HepG2 (cell line): ENCODE data around the gene MLX. TPM values are rescaled to one million over a fixed set of nuclear protein-coding genes. Genes with fewer than 3 reads are reported as not detected.
"Not testable (repeated sequence)": the region's sequence is repeated elsewhere in the genome, so short reads cannot be mapped to it uniquely, and the experiment has no call there.

Experiments used
- ATAC-seq: fragments of 200-7000 bp; cut with Tn5 transposase; 3 replicates; pipeline ENCODE4 v1.9.1; 2020; ENCODE audit warnings: mild to moderate bottlenecking, moderate library complexity
- BruUV-seq: library from RNA; stranded (reverse); fragments of 400-500 nt; replicated peaks from 2 replicates; lab custom pipeline; 2021; lab: Mats Ljungman, UMichigan
- CTCF ChIA-PET: fragments of 300-600 bp; formaldehyde crosslinking; extraction: SDS; loops from one replicate; lab custom pipeline; 2021; ENCODE audit warnings: low total read pairs, inconsistent platforms, low intra/inter-chr PET ratio; lab: Yijun Ruan, JAX
- POLR2A ChIA-PET: fragments of 350-600 bp; sonication (Branson Sonifier 250); formaldehyde crosslinking; loops from one replicate; lab custom pipeline; 2020; ENCODE audit warnings: antibody characterized with exemption, inconsistent platforms; lab: Yijun Ruan, JAX
- DNase-seq: peaks from one replicate; pipeline ENCODE4 v3.0.0-alpha.2; 2015; ENCODE audit warnings: low spot score
- FAIRE-seq: peaks from 3 replicates; lab custom pipeline; 2011; peaks lifted over from hg19 to GRCh38; lab: Jason Lieb, UNC
- H2AFZ ChIP-seq: one replicate; pipeline ENCODE4 v1.6.1; 2011; ENCODE audit warnings: low read length, inconsistent platforms
- H3K27ac ChIP-seq: fragments of 300-600 bp; 3 replicates; pipeline ENCODE4 v1.8.0; 2011; ENCODE audit warnings: mixed run types, mild to moderate bottlenecking, mixed read lengths, low read length, inconsistent platforms; ENCODE audit not compliant: insufficient read depth; ENCODE audit errors: extremely low read length
- H3K27me3 ChIP-seq, 2 experiments: fragments of 200-600 bp in 1 of 2; 2 replicates in 1 of 2; 3 replicates in 1 of 2; pipeline versions ENCODE4 v1.6.0 to v1.8.0; 2011; ENCODE audit warnings: low read length in 2 of 2, mild to moderate bottlenecking in 2 of 2, moderate library complexity in 2 of 2, inconsistent platforms in 1 of 2; ENCODE audit not compliant: insufficient read depth in 2 of 2, control insufficient read depth in 1 of 2
- H3K36me3 ChIP-seq, 2 experiments: fragments of 200-600 bp in 1 of 2; replicated peaks in 1 of 2; 2 replicates in 1 of 2; 3 replicates in 1 of 2; pipeline versions ENCODE4 v1.5.1 to v1.8.0; 2011; ENCODE audit warnings: low read length in 2 of 2, inconsistent platforms in 1 of 2; ENCODE audit not compliant: insufficient read depth in 2 of 2, control insufficient read depth in 1 of 2
- H3K4me1 ChIP-seq: 2 replicates; pipeline ENCODE4 v1.5.1; 2012; ENCODE audit warnings: low read length, inconsistent platforms; ENCODE audit not compliant: insufficient read depth
- H3K4me2 ChIP-seq: 2 replicates; pipeline ENCODE4 v1.6.0; 2011; ENCODE audit warnings: low read depth, low read length, inconsistent platforms
- H3K4me3 ChIP-seq, 3 experiments: fragments of 200-600 bp in 1 of 3; sonication (generic), shearing (Covaris generic) in 1 of 3; replicated peaks in 1 of 3; 2 replicates each; pipeline ENCODE4 v1.5.1; 2011 to 2016; ENCODE audit warnings: low read length in 3 of 3, inconsistent platforms in 2 of 3, low read depth in 2 of 3, mild to moderate bottlenecking in 2 of 3, control low read depth in 1 of 3, mixed read lengths in 1 of 3; ENCODE audit not compliant: insufficient read depth in 1 of 3
- H3K79me2 ChIP-seq: one replicate; pipeline ENCODE4 v1.6.1; 2011; ENCODE audit warnings: low read length, inconsistent platforms; ENCODE audit not compliant: insufficient read depth
- H3K9ac ChIP-seq: 2 replicates; pipeline ENCODE4 v1.6.0; 2011; ENCODE audit warnings: mild to moderate bottlenecking, low read depth, low read length, inconsistent platforms; ENCODE audit not compliant: insufficient read depth
- H3K9me3 ChIP-seq: 2 replicates; pipeline ENCODE4 v1.5.1; 2012; ENCODE audit warnings: mild to moderate bottlenecking, low read length
- H4K20me1 ChIP-seq: 2 replicates; pipeline ENCODE4 v1.6.0; 2011; ENCODE audit warnings: inconsistent platforms, mild to moderate bottlenecking, low read length, moderate library complexity; ENCODE audit not compliant: insufficient read depth
- FOXJ3 ChIP-seq: sonication (generic); formaldehyde crosslinking; IDR thresholded peaks from 2 replicates; pipeline ENCODE4 v1.4.0; 2020; ENCODE audit warnings: missing genetic modification reagents, mild to moderate bottlenecking, borderline replicate concordance
- TAF15 ChIP-seq: fragments of 200-400 bp; formaldehyde crosslinking; IDR thresholded peaks from one replicate; pipeline ENCODE4 v1.6.1; 2018; ENCODE audit warnings: mild to moderate bottlenecking, low read depth, low read length; ENCODE audit not compliant: poor library complexity, severe bottlenecking
- XBP1 ChIP-seq: sonication (generic); formaldehyde crosslinking; IDR thresholded peaks from 2 replicates; pipeline ENCODE4 v1.5.0; 2020; ENCODE audit warnings: missing genetic modification reagents
- ZBTB7B ChIP-seq: sonication (generic); formaldehyde crosslinking; IDR thresholded peaks from 2 replicates; pipeline ENCODE4 v1.4.0; 2020; ENCODE audit warnings: missing genetic modification reagents
- ZFP36L1 ChIP-seq: sonication (generic); formaldehyde crosslinking; IDR thresholded peaks from 2 replicates; pipeline ENCODE4 v1.8.0; 2022; ENCODE audit warnings: mild to moderate bottlenecking, missing genetic modification reagents, moderate library complexity
- ZFP62 ChIP-seq: sonication (generic); formaldehyde crosslinking; IDR thresholded peaks from 2 replicates; pipeline ENCODE4 v1.4.0; 2020; ENCODE audit warnings: missing genetic modification reagents
- ZNF749 ChIP-seq: sonication (generic); formaldehyde crosslinking; IDR thresholded peaks from 2 replicates; pipeline ENCODE4 v1.8.0; 2022; ENCODE audit warnings: mild to moderate bottlenecking, missing genetic modification reagents, moderate library complexity, borderline replicate concordance
- WGBS: methylation state at CpG from one replicate; pipeline ENCODE4 v1.1.6; 2017; ENCODE audit warnings: low lambda C conversion rate; 5-methylcytosine and 5-hydroxymethylcytosine counted together
- in situ Hi-C: cut with HindIII; loops from 2 replicates; pipeline ENCODE4 v1.10.0; 2017; ENCODE audit warnings: low pct_unique_long_range_greater_than_20kb; ENCODE audit not compliant: extremely low pct_ligation_motif_present
- intact Hi-C: fragments of 100-400 bp; cut with micrococcal nuclease; formaldehyde crosslinking; loops from one replicate; pipeline ENCODE4 v1.10.0; 2022; ENCODE audit not compliant: unreplicated experiment
- polyA plus RNA-seq, 8 experiments: library from polyadenylated mRNA; depleted of rRNA in 3 of 8; stranded (reverse) in 7 of 8; unstranded in 1 of 8; fragments of >200 nt; fragmentation: Illumina TruSeq in 4 of 8; extraction: Trizol in 4 of 8; gene quantifications; 2 replicates each; pipeline versions ENCODE4 v1.2.1 to v1.2.3, GENCODE V29; 2011 to 2016; ENCODE audit warnings: low read depth in 4 of 8, missing spikeins in 1 of 8, mixed read lengths in 1 of 8; ENCODE audit not compliant: insufficient read depth in 1 of 8
- total RNA-seq, 5 experiments: library from RNA; depleted of rRNA; stranded (reverse); fragments of >200 nt; fragmentation: Illumina TruSeq; extraction: Trizol; gene quantifications; 2 replicates each; pipeline ENCODE4 v1.2.3, GENCODE V29; 2016; ENCODE audit warnings: low read depth in 1 of 5
- TF ChIP-seq, protein P1 (sequence below): IDR thresholded peaks from 2 replicates; pipeline ENCODE4 v1.6.1; 2016; ENCODE audit warnings: low read depth, control low read depth
- TF ChIP-seq, protein P2 (sequence below): sonication (generic); formaldehyde crosslinking; conservative IDR thresholded peaks from 2 replicates; pipeline ENCODE4 v1.8.1; 2023; ENCODE audit warnings: missing genetic modification reagents
- TF ChIP-seq, protein P3 (sequence below): sonication (generic); formaldehyde crosslinking; IDR thresholded peaks from 2 replicates; pipeline ENCODE4 v1.4.0; 2020; ENCODE audit warnings: missing genetic modification reagents, mild to moderate bottlenecking, borderline replicate concordance

MLX gene
- total and polyA plus RNA-seq, 2 of the 13 experiments (the other 11 are each of a cell fraction or from before 2014, with no cell fraction given) = 38.9 to 74.4 TPM

- ATAC-seq, CTCF ChIA-PET: not testable (repeated sequence)
- POLR2A ChIA-PET = interaction anchor here (1.2 to 4.0 kb wide), 10 partner anchors 10 to 69 kb away, joined by 3 to 67 read pairs (median 14); partner anchors contain the start of genes COASY, HSD17B1, PSMC3IP and RETREG3
These were observed 26.3 kb upstream of the MLX start for GRCh38 chr17:42540558-42540957.

GRCh38 chr17:42541041-42541833 is 25.7 kb upstream of the MLX start:
- Histone ChIP-seq H2AFZ (no peak overlapping the region), H4K20me1 (no peaks in the 10 kb centered on the region), H3K4me3 (no peak overlapping the region; a peak in 1 of 6 replicates), H3K27ac (peak overlapping the region; percentile 76), H3K27me3 (no peaks in the 10 kb centered on the region), H3K4me1 (peaks cover 76% of the 10 kb centered on the region), H3K79me2 (peaks cover 7% of the 10 kb centered on the region), H3K9me3 (no peaks in the 10 kb centered on the region), H3K4me2 (peak overlapping the region; percentile 50), H3K36me3 (peaks cover 3 to 19% of the 10 kb centered on the region in 2 experiments; a peak in 3 of 5 replicates), H3K9ac (peak overlapping the region; percentile 52)
- intact Hi-C loops = no loop called here
- in situ Hi-C loops = no loop called here
- ATAC-seq (peak; percentile 48), DNase-seq (peak; percentile 94), FAIRE-seq (peak; percentile 75)
- CTCF ChIA-PET = no interaction called here
- BruUV-seq = no TSS peak
- POLR2A ChIA-PET = interaction anchor here (0.7 to 4.0 kb wide), 16 partner anchors 10 to 229 kb away, joined by 3 to 67 read pairs (median 6); partner anchors contain the start of genes COASY, HSD17B1, PLEKHH3 and PSMC3IP
- 45% methylated on average over 17 of the region's 17 CpGs for WGBS
- TF ChIP-seq, protein P1, sequence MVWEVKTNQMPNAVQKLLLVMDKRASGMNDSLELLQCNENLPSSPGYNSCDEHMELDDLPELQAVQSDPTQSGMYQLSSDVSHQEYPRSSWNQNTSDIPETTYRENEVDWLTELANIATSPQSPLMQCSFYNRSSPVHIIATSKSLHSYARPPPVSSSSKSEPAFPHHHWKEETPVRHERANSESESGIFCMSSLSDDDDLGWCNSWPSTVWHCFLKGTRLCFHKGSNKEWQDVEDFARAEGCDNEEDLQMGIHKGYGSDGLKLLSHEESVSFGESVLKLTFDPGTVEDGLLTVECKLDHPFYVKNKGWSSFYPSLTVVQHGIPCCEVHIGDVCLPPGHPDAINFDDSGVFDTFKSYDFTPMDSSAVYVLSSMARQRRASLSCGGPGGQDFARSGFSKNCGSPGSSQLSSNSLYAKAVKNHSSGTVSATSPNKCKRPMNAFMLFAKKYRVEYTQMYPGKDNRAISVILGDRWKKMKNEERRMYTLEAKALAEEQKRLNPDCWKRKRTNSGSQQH (CRISPR knock-in tag) = peak; percentile 53; the same call in 1 of the 2 replicates
- TF ChIP-seq ZNF749 = 0 out of 2 replicates have a peak, but pooled peaks have one; percentile 60
- no peak for TF ChIP-seq XBP1 (CRISPR knock-in tag)
- peak; percentile 99 for TF ChIP-seq ZFP36L1 (CRISPR knock-in tag)
- TF ChIP-seq TAF15 = no peak
- TF ChIP-seq ZFP62 (CRISPR knock-in tag) = no peak
- TF ChIP-seq ZBTB7B = no peak; the same call in 1 of the 2 replicates
- TF ChIP-seq, protein P2, sequence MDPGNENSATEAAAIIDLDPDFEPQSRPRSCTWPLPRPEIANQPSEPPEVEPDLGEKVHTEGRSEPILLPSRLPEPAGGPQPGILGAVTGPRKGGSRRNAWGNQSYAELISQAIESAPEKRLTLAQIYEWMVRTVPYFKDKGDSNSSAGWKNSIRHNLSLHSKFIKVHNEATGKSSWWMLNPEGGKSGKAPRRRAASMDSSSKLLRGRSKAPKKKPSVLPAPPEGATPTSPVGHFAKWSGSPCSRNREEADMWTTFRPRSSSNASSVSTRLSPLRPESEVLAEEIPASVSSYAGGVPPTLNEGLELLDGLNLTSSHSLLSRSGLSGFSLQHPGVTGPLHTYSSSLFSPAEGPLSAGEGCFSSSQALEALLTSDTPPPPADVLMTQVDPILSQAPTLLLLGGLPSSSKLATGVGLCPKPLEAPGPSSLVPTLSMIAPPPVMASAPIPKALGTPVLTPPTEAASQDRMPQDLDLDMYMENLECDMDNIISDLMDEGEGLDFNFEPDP (CRISPR knock-in tag) = no peak; the same call in 1 of the 2 replicates
- no peak for TF ChIP-seq FOXJ3 (CRISPR knock-in tag)

More at GRCh38 chr17:42540558-42540957, 26.3 kb upstream of the MLX start:
- H3K4me3 ChIP-seq, H4K20me1 ChIP-seq, DNase-seq, H3K79me2 ChIP-seq, H3K9me3 ChIP-seq, in situ Hi-C loops, BruUV-seq, H3K27me3 ChIP-seq: not testable (repeated sequence)
- H3K4me2 ChIP-seq = 0 out of 2 replicates have a peak overlapping the region, but pooled peaks have one; percentile 50
- peak overlapping the region; percentile 39; the same call in 1 of the 2 replicates for H3K9ac ChIP-seq
- H3K36me3 ChIP-seq = peaks cover 3 to 19% of the 10 kb centered on the region in 2 experiments; a peak in 3 of 5 replicates
- peaks cover 74% of the 10 kb centered on the region for H3K4me1 ChIP-seq
- TF ChIP-seq, protein P3, sequence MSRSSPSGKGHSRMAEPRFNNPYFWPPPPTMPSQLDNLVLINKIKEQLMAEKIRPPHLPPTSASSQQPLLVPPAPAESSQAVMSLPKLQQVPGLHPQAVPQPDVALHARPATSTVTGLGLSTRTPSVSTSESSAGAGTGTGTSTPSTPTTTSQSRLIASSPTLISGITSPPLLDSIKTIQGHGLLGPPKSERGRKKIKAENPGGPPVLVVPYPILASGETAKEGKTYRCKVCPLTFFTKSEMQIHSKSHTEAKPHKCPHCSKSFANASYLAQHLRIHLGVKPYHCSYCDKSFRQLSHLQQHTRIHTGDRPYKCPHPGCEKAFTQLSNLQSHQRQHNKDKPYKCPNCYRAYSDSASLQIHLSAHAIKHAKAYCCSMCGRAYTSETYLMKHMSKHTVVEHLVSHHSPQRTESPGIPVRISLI (CRISPR knock-in tag) = 0 out of 2 replicates have a peak, but pooled peaks have one; percentile 1
- TF ChIP-seq, all 625 proteins: peak for 1; not testable (repeated sequence) for 624
- H3K27ac ChIP-seq = peak overlapping the region; percentile 76
- 98% methylated on average over 4 of the region's 4 CpGs for WGBS
- H2AFZ ChIP-seq, FAIRE-seq, intact Hi-C loops: not testable (repeated sequence)
